Measurements from ENCODE around the gene BRI3BP.
A peak's percentile ranks its signal among the peaks of the same experiment; 100 is the strongest.
"Not testable (repeated sequence)": the region's sequence is repeated elsewhere in the genome, so short reads cannot be mapped to it uniquely, and the experiment has no call there.

Gene BRI3BP

DNA sequence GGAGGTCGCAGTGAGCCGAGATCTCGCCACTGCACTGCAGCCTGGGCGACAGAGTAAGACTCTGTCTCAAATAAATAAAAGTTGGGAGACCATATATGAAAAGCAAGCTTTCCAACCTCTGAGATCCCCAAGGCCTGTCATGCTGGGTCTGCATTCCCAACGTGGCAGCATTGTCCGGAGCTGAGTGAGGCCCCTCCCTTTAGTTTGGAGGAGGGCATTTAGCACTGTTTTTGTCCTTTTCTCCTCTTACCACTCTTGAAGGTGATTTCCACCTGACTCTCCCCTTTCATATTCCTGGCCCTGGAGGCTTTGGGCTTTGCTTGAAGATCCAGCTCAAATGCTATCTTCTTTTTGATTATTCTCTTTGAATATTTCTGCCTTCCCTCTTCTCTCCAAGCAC is 74.9 kb downstream of the BRI3BP start:
- DNase-seq (ENCODE audit: low spot score), result no peak

- no peak for DNase-seq (ENCODE audit: low spot score)
These were observed 76.2 kb downstream of the BRI3BP start for GRCh38 chr12:125069616-125070015.

DNA sequence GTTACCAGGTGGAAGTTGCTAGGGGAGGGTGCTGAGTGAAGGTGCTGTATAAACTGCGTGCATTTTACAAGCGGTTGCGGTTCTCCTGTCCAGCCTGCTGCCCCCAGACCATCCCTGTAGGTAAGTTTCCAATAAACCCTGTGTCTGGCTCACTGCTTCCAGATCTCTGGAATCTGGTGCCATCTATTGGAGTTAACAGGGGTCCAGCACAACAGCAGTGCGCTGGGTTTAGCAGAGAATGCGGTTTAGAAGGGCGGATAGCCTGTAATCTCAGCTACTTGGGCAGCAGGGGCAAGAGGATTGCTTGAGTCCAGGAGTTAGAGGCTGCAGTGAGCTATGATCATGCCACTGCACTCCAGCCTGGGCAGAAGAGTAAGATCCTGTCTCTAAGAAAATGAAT is 76.7 kb downstream of the BRI3BP start:
- DNase-seq (ENCODE audit: low spot score), result no peak

DNA sequence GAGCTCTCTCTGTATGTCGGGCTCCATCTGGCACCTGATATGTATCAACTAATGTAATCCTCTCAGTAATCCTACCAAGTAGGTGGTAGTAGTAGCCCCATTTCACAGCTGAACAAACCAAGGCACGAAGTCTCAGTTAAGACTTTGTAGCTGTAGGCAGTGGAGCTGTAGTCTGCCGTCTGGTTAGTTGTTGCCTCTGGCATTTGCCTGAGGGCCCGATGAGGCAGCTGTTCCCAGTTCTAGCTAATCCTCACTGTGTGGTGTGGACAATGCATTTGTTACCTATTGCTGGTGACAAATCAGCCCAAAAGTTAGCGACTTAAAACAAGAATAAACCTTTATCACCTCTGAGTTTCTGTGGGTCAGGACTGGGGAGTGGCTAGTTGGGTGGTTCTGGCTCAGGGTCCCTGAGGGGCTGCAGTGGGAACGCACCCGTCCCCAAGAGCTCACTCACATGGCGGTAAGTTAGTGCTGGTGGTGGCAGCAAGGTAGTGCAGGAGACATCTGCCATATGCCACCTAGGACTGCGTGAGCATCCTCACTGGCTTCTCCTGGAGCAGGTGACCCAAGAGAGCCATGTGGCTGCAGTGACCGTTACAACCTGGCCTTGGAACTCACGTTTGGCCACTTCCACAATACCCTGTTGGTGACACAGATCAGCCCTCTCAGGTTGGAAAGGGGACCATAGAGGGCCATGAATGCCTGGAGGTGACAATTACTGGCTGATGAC is 77.4 kb downstream of the BRI3BP start:
- DNase-seq (ENCODE audit: low spot score), result no peak

DNA sequence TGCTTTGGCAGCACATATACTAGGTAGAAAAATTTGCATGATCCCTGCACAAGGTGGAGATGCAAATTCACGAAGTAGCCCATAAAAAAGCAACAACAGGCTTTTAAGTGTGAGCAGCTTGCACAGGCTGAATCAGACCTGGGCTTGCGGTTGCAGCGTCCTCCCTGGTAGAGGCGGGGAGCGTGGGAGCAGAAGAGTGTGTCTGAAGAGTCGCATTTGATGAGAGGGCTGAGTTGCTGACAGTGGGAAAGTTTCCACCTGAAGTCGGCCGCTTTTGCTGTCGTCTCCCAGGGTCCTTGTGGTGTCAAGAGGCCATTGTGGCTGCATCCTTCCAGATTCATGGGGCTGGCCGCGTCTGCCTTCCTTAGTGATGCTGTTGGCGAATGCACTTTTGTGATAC is 78.0 kb downstream of the BRI3BP start:
- DNase-seq (ENCODE audit: low spot score), result no peak

GRCh38 chr12:125072496-125072895 is 79.1 kb downstream of the BRI3BP start:
- DNase-seq (ENCODE audit: low spot score), result no peak

GRCh38 chr12:125074294-125074693 is 80.8 kb downstream of the BRI3BP start:
- not testable (repeated sequence) for DNase-seq (ENCODE audit: low spot score)

- DNase-seq (ENCODE audit: low spot score), result no peak
These were observed 82.7 kb downstream of the BRI3BP start for GRCh38 chr12:125076103-125076502.

GRCh38 chr12:125079084-125079483 is 85.6 kb downstream of the BRI3BP start:
- DNase-seq (ENCODE audit: low spot score), result no peak

GRCh38 chr12:125079648-125080645 is 86.5 kb downstream of the BRI3BP start:
- peak; percentile 31 for DNase-seq (ENCODE audit: low spot score)

All from AG08395 (cell line).